ENCODE data around the gene SLC50A1. TPM values are rescaled to one million over a fixed set of nuclear protein-coding genes. Genes with fewer than 3 reads are reported as not detected.

SLC50A1 gene
- total and polyA plus RNA-seq, 9 of the 15 experiments (the other 6 are each of a cell fraction or from before 2014, with no cell fraction given) = 46.5 to 132 (median 91.9) TPM

DNA sequence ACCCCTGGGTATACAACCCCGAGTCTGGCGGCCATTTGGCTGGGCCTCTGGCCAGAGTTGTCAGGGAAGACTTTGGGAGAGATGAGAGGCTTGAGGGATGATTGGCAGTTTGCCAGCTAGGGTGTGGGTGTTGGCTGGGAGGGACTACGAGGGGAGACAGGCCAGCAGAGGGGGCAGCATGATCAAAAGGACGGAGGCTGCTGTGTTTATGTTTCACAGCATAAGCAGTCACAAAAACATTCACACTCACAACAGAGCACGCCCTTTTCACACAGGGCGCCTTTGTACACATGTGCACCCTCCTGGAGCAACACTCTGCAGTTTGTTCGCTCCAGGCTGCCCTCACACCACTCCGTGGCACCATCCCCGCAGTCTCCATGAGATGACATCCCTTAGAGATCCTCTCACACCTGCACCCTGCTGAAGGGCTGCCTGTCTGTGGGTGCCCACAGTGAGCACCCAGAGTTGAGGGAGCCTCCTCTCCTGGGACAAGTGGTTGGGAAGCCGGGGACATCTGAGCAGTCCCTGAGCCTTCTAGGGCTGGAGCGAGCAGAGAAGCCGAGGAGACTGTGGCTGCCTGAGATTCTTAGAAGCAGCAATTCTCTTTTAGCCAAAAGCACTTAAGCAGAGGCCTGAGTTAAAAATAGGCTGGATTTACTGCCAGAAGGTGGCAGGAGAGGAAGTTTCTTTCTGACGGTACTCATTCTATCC, 41.6 kb upstream of the SLC50A1 start:
- H3K4me1 ChIP-seq (replicated peaks in 1 of 2; ENCODE audit: control insufficient read depth in 2 of 2, insufficient read depth in 2 of 2, low read length in 2 of 2) = peaks cover 12 to 22% of the 10 kb centered on the region in 2 experiments; a peak in 4 of 5 replicates
- BruUV-seq (replicated peaks) = no TSS peak
- CTCF ChIA-PET (ENCODE audit: low intra/inter-chr PET ratio) = interaction anchor here (0.8 to 4.1 kb wide), 4 partner anchors 68 to 113 kb away, joined by 3 to 59 read pairs (median 4); partner anchors contain the start of genes THBS3 and TRIM46
- no peaks in the 10 kb centered on the region for H3K79me2 ChIP-seq (ENCODE audit: control insufficient read depth, insufficient read depth, low read length)
- in situ Hi-C loops (cut with MboI) (loop anchor here (5.0 to 10.0 kb wide), 2 partner anchors 73 to 501 kb away; no protein-coding TSS in a partner anchor), intact Hi-C loops (cut with micrococcal nuclease) (loop anchor here (2.0 to 10.0 kb wide), 2 partner anchors 47 to 501 kb away; partner anchors contain the start of gene DPM3)
- H3K4me2 ChIP-seq (ENCODE audit: insufficient read depth, low read length) = no peak overlapping the region
- POLR2A ChIA-PET = interaction anchor here (0.6 to 1.3 kb wide), 2 partner anchors 22 to 36 kb away, joined by 3 to 5 read pairs; no protein-coding TSS in a partner anchor
- H3K27me3 ChIP-seq (ENCODE audit: control insufficient read depth in 2 of 2, insufficient read depth in 2 of 2, low read length in 2 of 2) = peaks cover 0 to 3% of the 10 kb centered on the region in 2 experiments; a peak in 1 of 5 replicates
- peak; percentile 60 to 75 (median 68) for DNase-seq (ENCODE audit: extremely low read depth in 1 of 4, low spot score in 3 of 4)
- peaks cover 5% of the 10 kb centered on the region for H3K9me1 ChIP-seq (ENCODE audit: control insufficient read depth, insufficient read depth, low read length)
- no peaks in the 10 kb centered on the region for H4K20me1 ChIP-seq (replicated peaks; ENCODE audit: control insufficient read depth, insufficient read depth, low read length)
- H3K9ac ChIP-seq (ENCODE audit: insufficient read depth in 1 of 2, low read depth in 2 of 2, low read length in 2 of 2) = peak overlapping the region in 1 of 2 experiments; percentile 53; a peak in 2 of 4 replicates
- H3K9me3 ChIP-seq (replicated peaks; ENCODE audit: control insufficient read depth, insufficient read depth, low read depth, low read length) = no peaks in the 10 kb centered on the region
- ATAC-seq = peak; percentile 76
- H3K27ac ChIP-seq (ENCODE audit: extremely low read depth, low read depth, low read length) = no peak overlapping the region
- WGBS (ENCODE audit: insufficient coverage, low coverage, missing lambda C conversion rate) = 24% methylated on average over 13 of the region's 13 CpGs
- peak overlapping the region; percentile 59; the same call in 1 of the 2 replicates for H2AFZ ChIP-seq (ENCODE audit: low read depth, low read length)
- no peak overlapping the region for H3K4me3 ChIP-seq
- no peaks in the 10 kb centered on the region for H3K36me3 ChIP-seq (ENCODE audit: control insufficient read depth, insufficient read depth, low read length)
- peak; percentile 84 for FAIRE-seq
- TF ChIP-seq ARID1B (IDR thresholded peaks at IDR 0.05) (no peak), MEF2A (IDR thresholded peaks at IDR 0.05; ENCODE audit: control insufficient read depth, low read depth, low read length) (peak; percentile 78), JUND (IDR thresholded peaks at IDR 0.05; ENCODE audit: borderline replicate concordance, low read depth, low read length) (0 out of 2 replicates have a peak, but pooled peaks have one; percentile 19), JUND (tag; IDR thresholded peaks at IDR 0.05; ENCODE audit: borderline replicate concordance, low read depth, low read length) (no peak), SP1 (CRISPR knock-in tag; IDR thresholded peaks at IDR 0.05) (0 out of 2 replicates have a peak, but pooled peaks have one; percentile 14), SNRNP70 (optimal IDR thresholded peaks at IDR 0.05; ENCODE audit: low read depth, low read length) (no peak), FOXK2 (conservative IDR thresholded peaks at IDR 0.05 in 1 of 2, IDR thresholded peaks at IDR 0.05 in 1 of 2; ENCODE audit: low read depth in 2 of 2) (0 out of 4 replicates have a peak, but pooled peaks of 1 of the 2 experiments have one; percentile 24), ZBTB8A (IDR thresholded peaks at IDR 0.05; ENCODE audit: partially characterized antibody) (no peak)
- TF ChIP-seq, protein P1, sequence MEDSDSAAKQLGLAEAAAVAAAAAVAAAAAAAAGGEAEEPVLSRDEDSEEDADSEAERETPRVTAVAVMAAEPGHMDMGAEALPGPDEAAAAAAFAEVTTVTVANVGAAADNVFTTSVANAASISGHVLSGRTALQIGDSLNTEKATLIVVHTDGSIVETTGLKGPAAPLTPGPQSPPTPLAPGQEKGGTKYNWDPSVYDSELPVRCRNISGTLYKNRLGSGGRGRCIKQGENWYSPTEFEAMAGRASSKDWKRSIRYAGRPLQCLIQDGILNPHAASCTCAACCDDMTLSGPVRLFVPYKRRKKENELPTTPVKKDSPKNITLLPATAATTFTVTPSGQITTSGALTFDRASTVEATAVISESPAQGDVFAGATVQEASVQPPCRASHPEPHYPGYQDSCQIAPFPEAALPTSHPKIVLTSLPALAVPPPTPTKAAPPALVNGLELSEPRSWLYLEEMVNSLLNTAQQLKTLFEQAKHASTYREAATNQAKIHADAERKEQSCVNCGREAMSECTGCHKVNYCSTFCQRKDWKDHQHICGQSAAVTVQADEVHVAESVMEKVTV (CRISPR knock-in tag; IDR thresholded peaks at IDR 0.05) = peak; percentile 63
- TF ChIP-seq, protein P2, sequence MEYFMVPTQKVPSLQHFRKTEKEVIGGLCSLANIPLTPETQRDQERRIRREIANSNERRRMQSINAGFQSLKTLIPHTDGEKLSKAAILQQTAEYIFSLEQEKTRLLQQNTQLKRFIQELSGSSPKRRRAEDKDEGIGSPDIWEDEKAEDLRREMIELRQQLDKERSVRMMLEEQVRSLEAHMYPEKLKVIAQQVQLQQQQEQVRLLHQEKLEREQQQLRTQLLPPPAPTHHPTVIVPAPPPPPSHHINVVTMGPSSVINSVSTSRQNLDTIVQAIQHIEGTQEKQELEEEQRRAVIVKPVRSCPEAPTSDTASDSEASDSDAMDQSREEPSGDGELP (CRISPR knock-in tag; IDR thresholded peaks at IDR 0.05; ENCODE audit: borderline replicate concordance) = 0 out of 2 replicates have a peak, but pooled peaks have one; percentile 26
- TF ChIP-seq, protein P3, sequence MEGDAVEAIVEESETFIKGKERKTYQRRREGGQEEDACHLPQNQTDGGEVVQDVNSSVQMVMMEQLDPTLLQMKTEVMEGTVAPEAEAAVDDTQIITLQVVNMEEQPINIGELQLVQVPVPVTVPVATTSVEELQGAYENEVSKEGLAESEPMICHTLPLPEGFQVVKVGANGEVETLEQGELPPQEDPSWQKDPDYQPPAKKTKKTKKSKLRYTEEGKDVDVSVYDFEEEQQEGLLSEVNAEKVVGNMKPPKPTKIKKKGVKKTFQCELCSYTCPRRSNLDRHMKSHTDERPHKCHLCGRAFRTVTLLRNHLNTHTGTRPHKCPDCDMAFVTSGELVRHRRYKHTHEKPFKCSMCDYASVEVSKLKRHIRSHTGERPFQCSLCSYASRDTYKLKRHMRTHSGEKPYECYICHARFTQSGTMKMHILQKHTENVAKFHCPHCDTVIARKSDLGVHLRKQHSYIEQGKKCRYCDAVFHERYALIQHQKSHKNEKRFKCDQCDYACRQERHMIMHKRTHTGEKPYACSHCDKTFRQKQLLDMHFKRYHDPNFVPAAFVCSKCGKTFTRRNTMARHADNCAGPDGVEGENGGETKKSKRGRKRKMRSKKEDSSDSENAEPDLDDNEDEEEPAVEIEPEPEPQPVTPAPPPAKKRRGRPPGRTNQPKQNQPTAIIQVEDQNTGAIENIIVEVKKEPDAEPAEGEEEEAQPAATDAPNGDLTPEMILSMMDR (IDR thresholded peaks at IDR 0.05 in 2 of 3, conservative IDR thresholded peaks at IDR 0.05 in 1 of 3; ENCODE audit: insufficient read depth in 2 of 3, low read depth in 1 of 3, low read length in 3 of 3) = peak; percentile 51 to 74 (median 59); a peak in 5 of 6 replicates

All from K562 (cell line).